ENCODE data around the gene DNAJB2.

DNAJB2 gene

DNA sequence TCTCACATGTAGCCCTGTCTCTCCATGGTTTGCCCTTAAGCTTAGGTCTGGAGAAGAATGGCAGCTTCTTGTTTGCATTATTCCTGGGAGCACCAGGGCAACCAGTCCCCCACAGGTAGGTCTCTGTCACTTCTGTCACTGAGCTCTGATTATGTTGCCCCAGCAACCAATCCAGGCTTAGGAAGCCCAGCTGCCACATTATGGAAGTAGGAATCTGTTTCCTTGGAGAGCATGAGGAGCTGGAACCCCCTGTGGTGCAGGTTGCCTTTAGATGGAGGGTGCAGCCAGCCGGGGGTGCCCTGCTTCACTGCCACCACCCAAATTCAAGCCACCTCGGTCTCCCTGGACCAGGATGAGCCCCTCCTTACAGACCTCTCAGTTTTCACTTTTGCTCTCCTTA, 48.6 kb downstream of the DNAJB2 start:
- Histone ChIP-seq H3K27ac (ENCODE audit: low read depth, low read length) (no peak overlapping the region), H3K4me1 (ENCODE audit: control insufficient read depth, insufficient read depth, low read length, unreplicated experiment) (no peaks in the 10 kb centered on the region), H3K27me3 (ENCODE audit: insufficient read depth, low read length) (peaks cover 97% of the 10 kb centered on the region), H3K4me3 (ENCODE audit: low read depth, low read length) (no peak overlapping the region), H3K36me3 (ENCODE audit: insufficient read depth, low read length) (no peaks in the 10 kb centered on the region), H3K79me2 (ENCODE audit: control insufficient read depth, insufficient read depth, low read length, unreplicated experiment) (no peaks in the 10 kb centered on the region), H2AFZ (ENCODE audit: low read length, unreplicated experiment) (no peak overlapping the region)

DNA sequence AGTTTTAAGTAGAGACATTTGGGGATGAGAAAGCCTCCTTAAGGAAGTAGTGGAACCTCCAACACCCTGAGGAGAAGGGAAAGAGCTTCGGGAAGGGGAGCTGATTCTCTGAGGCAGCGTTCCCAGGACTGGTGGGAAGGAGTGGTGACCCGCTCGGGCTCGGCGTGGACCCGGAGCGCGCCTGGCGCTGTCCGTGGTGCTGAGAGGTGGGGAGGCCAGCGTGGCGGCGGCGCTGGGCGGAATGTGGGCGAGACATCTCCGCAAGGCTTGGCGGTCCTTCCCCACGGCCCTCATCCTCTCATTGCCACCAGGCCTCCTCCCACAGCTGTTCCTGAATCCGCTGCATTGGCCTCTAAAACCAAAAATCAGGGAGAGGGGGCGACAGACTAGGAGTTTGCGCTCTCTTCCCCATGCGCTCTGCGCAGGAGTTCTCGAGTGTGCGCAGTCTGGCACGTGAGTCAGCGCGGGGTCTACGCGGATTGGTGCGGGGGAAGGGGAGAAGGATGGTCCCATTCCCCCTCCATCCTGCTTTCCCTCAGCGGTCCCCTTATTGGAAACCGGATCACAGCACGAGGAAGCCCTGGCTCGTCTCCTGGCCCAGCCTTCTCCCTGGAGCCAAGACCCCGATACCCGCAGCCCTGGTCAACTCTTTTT, 52.5 kb downstream of the DNAJB2 start:
- H3K79me2 ChIP-seq (ENCODE audit: control insufficient read depth, insufficient read depth, low read length, unreplicated experiment) = no peaks in the 10 kb centered on the region
- H3K36me3 ChIP-seq (ENCODE audit: insufficient read depth, low read length) = no peaks in the 10 kb centered on the region
- no peaks in the 10 kb centered on the region for H3K4me1 ChIP-seq (ENCODE audit: control insufficient read depth, insufficient read depth, low read length, unreplicated experiment)
- H3K27me3 ChIP-seq (ENCODE audit: insufficient read depth, low read length) = peaks cover 99% of the 10 kb centered on the region
- no peak overlapping the region for H3K4me3 ChIP-seq (ENCODE audit: low read depth, low read length)
- no peak overlapping the region for H3K27ac ChIP-seq (ENCODE audit: low read depth, low read length)
- no peak overlapping the region for H2AFZ ChIP-seq (ENCODE audit: low read length, unreplicated experiment)

DNA sequence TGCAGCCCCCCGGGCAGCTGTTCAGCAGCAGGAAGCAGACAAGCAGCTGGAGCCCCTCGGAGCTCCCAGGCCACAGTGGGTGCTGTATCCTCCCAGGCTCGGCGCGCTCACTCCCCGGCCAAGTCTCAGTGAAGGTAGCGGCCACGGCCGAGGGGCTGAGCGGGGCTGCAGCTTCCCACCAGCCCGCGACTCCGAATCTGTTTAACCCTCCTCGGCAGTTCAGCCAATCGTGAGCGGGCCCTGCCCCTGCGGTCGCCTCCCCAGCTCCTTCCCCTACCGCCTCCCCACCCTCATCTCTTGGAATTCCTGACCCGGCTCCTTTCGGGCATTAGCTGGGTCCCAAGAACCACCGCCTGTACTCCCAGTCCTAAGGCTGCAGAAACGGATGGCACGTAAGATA, 53.4 kb downstream of the DNAJB2 start, which contains the start of gene RESP18:
Gene RESP18, minus strand, starts transcription at position 203 of the 400 bp plus-strand sequence.
- Histone ChIP-seq H3K36me3 (ENCODE audit: insufficient read depth, low read length) (no peaks in the 10 kb centered on the region), H2AFZ (ENCODE audit: low read length, unreplicated experiment) (no peak within 1 kb of the TSS), H3K27ac (ENCODE audit: low read depth, low read length) (no peak within 1 kb of the TSS), H3K79me2 (ENCODE audit: control insufficient read depth, insufficient read depth, low read length, unreplicated experiment) (no peaks in the 10 kb centered on the region), H3K4me1 (ENCODE audit: control insufficient read depth, insufficient read depth, low read length, unreplicated experiment) (no peaks in the 10 kb centered on the region), H3K4me3 (ENCODE audit: low read depth, low read length) (no peak within 1 kb of the TSS), H3K27me3 (ENCODE audit: insufficient read depth, low read length) (peaks cover 99% of the 10 kb centered on the region)

DNA sequence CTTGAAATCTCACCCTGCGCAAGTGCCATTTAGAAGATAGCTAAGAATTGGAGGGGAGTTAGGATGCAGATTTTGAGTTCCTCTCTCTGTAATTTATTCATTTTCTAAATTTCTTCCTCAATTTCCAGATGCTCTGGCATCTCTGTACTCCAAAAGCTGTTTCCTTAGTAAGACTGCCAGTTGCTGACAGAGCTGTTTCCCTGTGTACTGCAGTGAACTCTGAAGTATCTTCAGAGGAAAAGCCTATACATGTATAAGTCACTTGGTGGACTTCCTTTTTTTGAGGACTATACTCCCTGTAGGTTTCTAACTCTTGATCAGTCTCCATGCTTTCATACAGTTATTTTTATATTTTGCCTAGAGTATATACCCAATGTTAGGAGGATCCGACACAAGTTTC, 54.9 kb downstream of the DNAJB2 start:
- no peaks in the 10 kb centered on the region for H3K4me1 ChIP-seq (ENCODE audit: control insufficient read depth, insufficient read depth, low read length, unreplicated experiment)
- no peak overlapping the region for H2AFZ ChIP-seq (ENCODE audit: low read length, unreplicated experiment)
- H3K27me3 ChIP-seq (ENCODE audit: insufficient read depth, low read length) = peaks cover 95% of the 10 kb centered on the region
- H3K36me3 ChIP-seq (ENCODE audit: insufficient read depth, low read length) = no peaks in the 10 kb centered on the region
- H3K4me3 ChIP-seq (ENCODE audit: low read depth, low read length) = no peak overlapping the region
- H3K27ac ChIP-seq (ENCODE audit: low read depth, low read length) = no peak overlapping the region
- H3K79me2 ChIP-seq (ENCODE audit: control insufficient read depth, insufficient read depth, low read length, unreplicated experiment) = no peaks in the 10 kb centered on the region

DNA sequence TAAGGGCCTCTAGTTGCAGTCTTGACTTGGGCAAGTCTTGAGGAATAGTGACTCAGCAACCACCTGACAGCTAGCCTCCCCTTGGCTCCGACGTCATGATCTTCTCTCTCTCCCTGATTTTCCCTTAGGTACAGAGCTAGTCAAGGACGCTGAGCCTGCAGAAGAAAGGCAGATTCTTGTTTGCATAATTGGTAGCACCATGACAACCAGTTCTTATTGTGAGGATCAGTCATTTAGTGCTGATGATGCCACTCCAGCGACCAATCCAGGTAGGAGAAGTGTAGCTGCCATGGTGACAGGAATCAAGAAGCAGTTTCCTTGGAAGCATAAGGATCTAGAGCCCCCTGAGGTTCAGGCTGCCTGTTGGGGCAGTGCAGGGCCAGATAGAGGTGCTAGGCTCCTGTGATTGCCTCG, 56.2 kb downstream of the DNAJB2 start:
- no peaks in the 10 kb centered on the region for H3K4me1 ChIP-seq (ENCODE audit: control insufficient read depth, insufficient read depth, low read length, unreplicated experiment)
- H3K36me3 ChIP-seq (ENCODE audit: insufficient read depth, low read length) = no peaks in the 10 kb centered on the region
- no peak overlapping the region for H3K27ac ChIP-seq (ENCODE audit: low read depth, low read length)
- no peaks in the 10 kb centered on the region for H3K79me2 ChIP-seq (ENCODE audit: control insufficient read depth, insufficient read depth, low read length, unreplicated experiment)
- no peak overlapping the region for H3K4me3 ChIP-seq (ENCODE audit: low read depth, low read length)
- no peak overlapping the region for H2AFZ ChIP-seq (ENCODE audit: low read length, unreplicated experiment)
- H3K27me3 ChIP-seq (ENCODE audit: insufficient read depth, low read length) = peaks cover 95% of the 10 kb centered on the region

All from ACC112 (cell line).